ENCODE data around the gene CDC25B. TPM values are rescaled to one million over a fixed set of nuclear protein-coding genes. Genes with fewer than 3 reads are reported as not detected.
A peak's percentile ranks its signal among the peaks of the same experiment; 100 is the strongest.

The CDC25B gene
- total and polyA plus RNA-seq, 2 of the 13 experiments (the other 11 are each of a cell fraction or from before 2014, with no cell fraction given): 14.5 to 19.4 TPM

GRCh38 chr20:3802524-3803239 is 6.6 kb downstream of the CDC25B start:
- CTCF ChIA-PET (ENCODE audit: low intra/inter-chr PET ratio, low total read pairs): no interaction called here
- intact Hi-C loops (cut with micrococcal nuclease; ENCODE audit: unreplicated experiment): no loop called here
- no peak for FAIRE-seq
- WGBS (ENCODE audit: low lambda C conversion rate): 88% methylated on average over 11 of the region's 11 CpGs
- POLR2A ChIA-PET: interaction anchor here (1.1 to 1.5 kb wide), 2 partner anchors 15 to 18 kb away, joined by 4 to 6 read pairs; partner anchors contain the start of gene AP5S1
- no peaks in the 10 kb centered on the region for H3K9me3 ChIP-seq (ENCODE audit: low read length)
- peaks cover 27 to 48% of the 10 kb centered on the region in 2 experiments for H3K36me3 ChIP-seq (replicated peaks in 1 of 2; ENCODE audit: control insufficient read depth in 1 of 2, insufficient read depth in 2 of 2, low read length in 2 of 2)
- no peaks in the 10 kb centered on the region for H4K20me1 ChIP-seq (ENCODE audit: insufficient read depth, low read length)
- TF ChIP-seq CEBPB (IDR thresholded peaks at IDR 0.05; ENCODE audit: borderline replicate concordance, low read depth, low read length): peak; percentile 68
- peak; percentile 57 for TF ChIP-seq CEBPG (CRISPR knock-in tag; IDR thresholded peaks at IDR 0.05)
- no peak for TF ChIP-seq NFKBIZ (CRISPR knock-in tag; IDR thresholded peaks at IDR 0.05)
- 0 out of 2 replicates have a peak, but pooled peaks have one; percentile 34 for TF ChIP-seq HES4 (CRISPR knock-in tag; IDR thresholded peaks at IDR 0.05; ENCODE audit: borderline replicate concordance)
- TF ChIP-seq KDM3A (CRISPR knock-in tag; IDR thresholded peaks at IDR 0.05; ENCODE audit: low read depth): no peak
- no peak for TF ChIP-seq CHCHD3 (CRISPR knock-in tag; IDR thresholded peaks at IDR 0.05)
- peak; percentile 27; the same call in 1 of the 2 replicates for TF ChIP-seq RFX1 (IDR thresholded peaks at IDR 0.05)
- no peak for TF ChIP-seq ZNF337 (CRISPR knock-in tag; IDR thresholded peaks at IDR 0.05; ENCODE audit: borderline replicate concordance, low read depth)
- no peak for TF ChIP-seq HCFC1 (IDR thresholded peaks at IDR 0.05; ENCODE audit: low read depth, low read length)
- TF ChIP-seq FOXA1 (IDR thresholded peaks at IDR 0.05): no peak
- TF ChIP-seq FOXA1 (CRISPR knock-in tag; IDR thresholded peaks at IDR 0.05): peak; percentile 65; the same call in 1 of the 2 replicates
- TF ChIP-seq FOXA3 (CRISPR knock-in tag; IDR thresholded peaks at IDR 0.05): 0 out of 2 replicates have a peak, but pooled peaks have one; percentile 15
- no peak overlapping the region for H3K27ac ChIP-seq (ENCODE audit: extremely low read length, insufficient read depth, low read length)
- BruUV-seq (replicated peaks): no TSS peak
- peaks cover 41% of the 10 kb centered on the region for H3K4me1 ChIP-seq (ENCODE audit: insufficient read depth, low read length)
- no peaks in the 10 kb centered on the region for H3K27me3 ChIP-seq (ENCODE audit: control insufficient read depth in 1 of 2, insufficient read depth in 2 of 2, low read length in 2 of 2)
- H3K4me3 ChIP-seq (replicated peaks in 1 of 3; ENCODE audit: insufficient read depth in 1 of 3, low read depth in 2 of 3, low read length in 3 of 3): no peak overlapping the region
- no peak overlapping the region for H3K4me2 ChIP-seq (ENCODE audit: low read depth, low read length)
- H3K79me2 ChIP-seq (ENCODE audit: insufficient read depth, low read length): peaks cover 8% of the 10 kb centered on the region
- in situ Hi-C loops (cut with HindIII; ENCODE audit: extremely low pct_ligation_motif_present, low pct_unique_long_range_greater_than_20kb): no loop called here
- ATAC-seq: no peak
- no peak overlapping the region for H2AFZ ChIP-seq (ENCODE audit: low read length)
- H3K9ac ChIP-seq (ENCODE audit: insufficient read depth, low read depth, low read length): no peak overlapping the region
- DNase-seq (ENCODE audit: low spot score): no peak

Measured in HepG2 (cell line).